ENCODE results near the gene IL36RN.

- TF ChIP-seq POLR2A (IDR thresholded peaks at IDR 0.05) (no peak), CTCF (IDR thresholded peaks at IDR 0.05) (no peak)
Measured at GRCh38 chr2:113105047-113105785, 46.2 kb downstream of the IL36RN start.

Measured in adrenal gland (tissue), 5 donors.